Breast epithelium (tissue), 4 donors: ENCODE results near the gene ACIN1. TPM values are rescaled to one million over a fixed set of nuclear protein-coding genes. Genes with fewer than 3 reads are reported as not detected.
"Not testable (repeated sequence)": the region's sequence is repeated elsewhere in the genome, so short reads cannot be mapped to it uniquely, and the experiment has no call there.

Experiments
- DNase-seq, 2 donors: peaks; one replicate each; pipeline ENCODE4 v3.0.0-alpha.2; 2019; ENCODE audit warnings: low spot score in 2 of 2
- H3K27ac ChIP-seq, 2 donors: fragments of 200-600 bp; sonication (generic) in 1 of 2; one replicate each; pipeline ENCODE4 v1.5.1; 2016 to 2019; ENCODE audit warnings: mild to moderate bottlenecking in 1 of 2
- H3K27me3 ChIP-seq, 2 donors: fragments of 200-600 bp; sonication (generic) in 1 of 2; one replicate each; pipeline versions ENCODE4 v1.5.1 to v1.6.0; 2017 to 2019; ENCODE audit warnings: control low read depth in 1 of 2, mild to moderate bottlenecking in 1 of 2
- H3K36me3 ChIP-seq: fragments of 200-600 bp; one replicate; pipeline ENCODE4 v1.5.1; 2019
- H3K4me1 ChIP-seq, 2 donors: fragments of 200-600 bp; sonication (generic); one replicate each; pipeline ENCODE4 v1.5.1; 2016 to 2019; ENCODE audit warnings: control low read depth in 1 of 2
- H3K4me3 ChIP-seq, 3 donors: fragments of 200-600 bp; sonication (generic); 1 replicate in 2 of 3; 2 replicates in 1 of 3; pipeline ENCODE4 v1.5.1; 2016 to 2019; ENCODE audit warnings: mild to moderate bottlenecking in 3 of 3, moderate library complexity in 2 of 3
- H3K9me3 ChIP-seq, 2 donors: fragments of 200-600 bp; sonication (generic) in 1 of 2; one replicate each; pipeline ENCODE4 v1.5.1; 2016 to 2019; ENCODE audit warnings: control low read depth in 1 of 2
- POLR2A ChIP-seq: fragments of 450-650 bp; IDR thresholded peaks from one replicate; pipeline ENCODE4 v1.6.1; 2016; ENCODE audit warnings: antibody characterized with exemption, mild to moderate bottlenecking, moderate library complexity
- POLR2AphosphoS5 ChIP-seq, 3 donors: sonication (generic); formaldehyde crosslinking; IDR thresholded peaks; one replicate each; pipeline ENCODE4 v1.6.1; 2017; ENCODE audit warnings: antibody characterized with exemption in 3 of 3
- intact Hi-C: fragments of 100-400 bp; cut with DNase I; formaldehyde crosslinking; loops from one replicate; pipeline ENCODE4 v1.15.1; 2023; ENCODE audit warnings: low total_unique reads
- total RNA-seq, 3 donors: library from RNA; depleted of rRNA; stranded (reverse); fragments of >200 nt; gene quantifications; one replicate each; pipeline ENCODE4 v1.1.0, GENCODE V29; 2016
- TF ChIP-seq, protein P1 (sequence below), 3 donors: fragments of 450-650 bp; IDR thresholded peaks; one replicate each; pipeline ENCODE4 v1.5.1; 2016 to 2017; ENCODE audit warnings: antibody characterized with exemption in 3 of 3, mild to moderate bottlenecking in 3 of 3, moderate library complexity in 3 of 3

Gene ACIN1
- total RNA-seq, 3 donors from 2014 or later = 106 to 151 (median 145) TPM

DNA sequence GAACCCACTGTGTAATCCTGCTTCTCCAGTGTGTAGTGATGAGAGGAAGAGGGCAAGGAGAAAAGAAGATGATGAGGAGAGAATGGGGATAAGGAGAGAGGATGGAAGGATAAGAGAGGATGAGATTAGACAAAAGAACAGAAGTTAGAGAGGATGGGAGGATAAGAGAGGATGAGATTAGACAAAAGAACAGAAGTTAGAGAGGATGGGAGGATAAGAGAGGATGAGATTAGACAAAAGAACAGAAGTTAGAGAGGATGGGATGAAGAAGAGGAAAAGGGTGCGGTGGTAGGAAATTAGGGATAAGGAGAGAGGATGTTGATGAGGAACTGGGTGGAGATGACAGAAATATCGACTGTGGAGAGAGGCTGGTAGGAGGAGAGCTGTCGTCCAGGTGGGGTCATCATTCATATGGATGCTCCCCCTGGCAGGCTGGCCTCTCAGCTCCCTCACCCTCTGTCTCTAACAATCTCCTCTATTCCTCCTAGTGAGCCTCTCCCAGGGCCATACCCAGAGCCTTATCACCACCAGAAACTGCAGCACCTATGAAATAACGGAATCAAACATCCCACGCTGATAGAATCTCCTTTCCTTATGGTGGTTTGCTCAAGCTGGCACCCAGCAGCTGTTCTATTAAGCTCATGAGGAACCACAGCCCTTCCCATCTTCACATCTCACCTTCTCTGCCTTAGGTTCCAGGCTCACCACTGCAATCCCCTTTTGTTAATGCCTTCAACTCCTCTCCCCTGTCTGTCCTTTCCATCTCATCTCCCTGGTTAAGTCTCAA, 15.8 kb upstream of the ACIN1 start:
- no peak for DNase-seq
- intact Hi-C loops = no loop called here
- Histone ChIP-seq H3K9me3 (no peaks in the 10 kb centered on the region), H3K27me3 (no peaks in the 10 kb centered on the region), H3K4me3 (no peak overlapping the region), H3K36me3 (no peaks in the 10 kb centered on the region), H3K27ac (no peak overlapping the region), H3K4me1 (peaks cover 0 to 3% of the 10 kb centered on the region in 2 donors)
- no peak for TF ChIP-seq POLR2AphosphoS5 (IDR thresholded peaks at IDR 0.05)
- TF ChIP-seq POLR2A = no peak

DNA sequence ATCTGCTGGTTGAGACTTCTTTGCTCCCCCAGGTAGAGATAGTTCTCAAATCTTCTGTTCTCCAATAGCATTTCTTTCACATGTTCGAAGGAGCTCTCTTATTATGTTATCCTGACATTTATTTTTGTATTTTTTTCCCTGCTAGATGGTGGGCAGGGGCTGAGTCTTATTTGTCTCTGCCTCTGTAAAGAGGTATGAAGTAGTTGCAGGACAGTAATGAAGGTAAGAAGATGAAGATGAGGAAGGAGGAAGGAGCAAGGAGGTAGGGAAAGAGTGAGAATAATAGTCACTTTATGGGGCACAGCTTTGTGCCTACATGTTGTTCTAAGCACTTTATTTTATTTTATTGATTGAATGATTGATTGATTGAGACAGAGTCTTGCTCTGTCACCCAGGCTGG, 14.8 kb upstream of the ACIN1 start:
- Histone ChIP-seq H3K4me3 (no peak overlapping the region), H3K9me3 (no peaks in the 10 kb centered on the region), H3K27ac (no peak overlapping the region), H3K36me3 (no peaks in the 10 kb centered on the region), H3K27me3 (no peaks in the 10 kb centered on the region), H3K4me1 (peaks cover 0 to 3% of the 10 kb centered on the region in 2 donors)
- TF ChIP-seq, protein P1, sequence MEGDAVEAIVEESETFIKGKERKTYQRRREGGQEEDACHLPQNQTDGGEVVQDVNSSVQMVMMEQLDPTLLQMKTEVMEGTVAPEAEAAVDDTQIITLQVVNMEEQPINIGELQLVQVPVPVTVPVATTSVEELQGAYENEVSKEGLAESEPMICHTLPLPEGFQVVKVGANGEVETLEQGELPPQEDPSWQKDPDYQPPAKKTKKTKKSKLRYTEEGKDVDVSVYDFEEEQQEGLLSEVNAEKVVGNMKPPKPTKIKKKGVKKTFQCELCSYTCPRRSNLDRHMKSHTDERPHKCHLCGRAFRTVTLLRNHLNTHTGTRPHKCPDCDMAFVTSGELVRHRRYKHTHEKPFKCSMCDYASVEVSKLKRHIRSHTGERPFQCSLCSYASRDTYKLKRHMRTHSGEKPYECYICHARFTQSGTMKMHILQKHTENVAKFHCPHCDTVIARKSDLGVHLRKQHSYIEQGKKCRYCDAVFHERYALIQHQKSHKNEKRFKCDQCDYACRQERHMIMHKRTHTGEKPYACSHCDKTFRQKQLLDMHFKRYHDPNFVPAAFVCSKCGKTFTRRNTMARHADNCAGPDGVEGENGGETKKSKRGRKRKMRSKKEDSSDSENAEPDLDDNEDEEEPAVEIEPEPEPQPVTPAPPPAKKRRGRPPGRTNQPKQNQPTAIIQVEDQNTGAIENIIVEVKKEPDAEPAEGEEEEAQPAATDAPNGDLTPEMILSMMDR (IDR thresholded peaks at IDR 0.05) = no peak
- no peak for TF ChIP-seq POLR2A
- TF ChIP-seq POLR2AphosphoS5 (IDR thresholded peaks at IDR 0.05) = no peak
- no peak for DNase-seq
- intact Hi-C loops = no loop called here

DNA sequence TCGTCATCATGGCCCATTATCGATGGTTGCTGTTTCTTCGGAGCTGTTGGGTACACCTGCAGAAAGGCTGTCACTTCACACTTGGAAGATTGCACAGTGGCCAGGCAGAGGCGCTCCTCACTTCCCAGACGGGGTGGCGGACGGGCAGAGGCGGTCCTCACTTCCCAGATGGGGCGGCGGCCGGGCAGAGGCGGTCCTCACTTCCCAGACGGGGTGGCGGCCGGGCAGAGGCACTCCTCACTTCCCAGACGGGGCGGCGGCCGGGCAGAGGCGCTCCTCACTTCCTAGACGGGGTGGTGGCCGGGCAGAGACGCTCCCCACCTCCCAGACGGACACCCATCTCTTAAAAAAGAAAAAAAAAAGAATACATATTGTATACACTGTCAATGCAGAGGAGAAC, 13.2 kb upstream of the ACIN1 start:
- H3K9me3 ChIP-seq, intact Hi-C loops, H3K4me3 ChIP-seq, H3K27me3 ChIP-seq, H3K36me3 ChIP-seq, H3K27ac ChIP-seq, DNase-seq, H3K4me1 ChIP-seq: not testable (repeated sequence)

DNA sequence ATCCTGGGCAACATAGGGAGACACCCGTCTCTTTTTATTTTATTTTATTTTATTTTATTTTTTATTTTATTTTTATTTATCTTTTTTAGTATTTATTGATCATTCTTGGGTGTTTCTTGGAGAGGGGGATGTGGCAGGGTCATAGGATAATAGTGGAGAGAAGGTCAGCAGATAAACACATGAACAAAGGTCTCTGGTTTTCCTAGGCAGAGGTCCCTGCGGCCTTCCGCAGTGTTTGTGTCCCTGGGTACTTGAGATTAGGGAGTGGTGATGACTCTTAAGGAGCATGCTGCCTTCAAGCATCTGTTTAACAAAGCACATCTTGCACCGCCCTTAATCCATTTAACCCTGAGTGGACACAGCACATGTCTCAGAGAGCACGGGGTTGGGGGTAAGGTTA, 12.7 kb upstream of the ACIN1 start:
- DNase-seq, H3K4me3 ChIP-seq, H3K4me1 ChIP-seq, H3K9me3 ChIP-seq, H3K27ac ChIP-seq, H3K27me3 ChIP-seq, H3K36me3 ChIP-seq, intact Hi-C loops: not testable (repeated sequence)

DNA sequence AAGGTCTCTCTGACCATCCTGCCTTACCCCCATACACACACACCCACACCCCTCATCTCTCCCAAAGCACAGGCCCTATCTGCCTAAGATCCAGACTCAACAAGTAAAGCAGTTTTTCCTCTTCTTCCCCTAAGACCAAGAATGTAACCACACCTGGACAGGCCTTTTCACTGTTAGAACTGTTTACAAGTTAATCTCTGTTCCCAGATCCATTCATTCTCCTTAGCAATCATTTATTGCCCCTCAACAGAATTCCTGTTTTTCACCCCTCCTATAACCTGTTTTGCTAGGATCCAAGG, 11.8 kb upstream of the ACIN1 start:
- Histone ChIP-seq H3K27ac (no peak overlapping the region), H3K4me3 (no peak overlapping the region), H3K27me3 (no peaks in the 10 kb centered on the region), H3K9me3 (no peaks in the 10 kb centered on the region), H3K4me1 (no peaks in the 10 kb centered on the region), H3K36me3 (no peaks in the 10 kb centered on the region)
- intact Hi-C loops = no loop called here
- TF ChIP-seq POLR2A = no peak
- TF ChIP-seq POLR2AphosphoS5 (IDR thresholded peaks at IDR 0.05) = no peak
- TF ChIP-seq, protein P1 (IDR thresholded peaks at IDR 0.05) = no peak
- DNase-seq = no peak

DNA sequence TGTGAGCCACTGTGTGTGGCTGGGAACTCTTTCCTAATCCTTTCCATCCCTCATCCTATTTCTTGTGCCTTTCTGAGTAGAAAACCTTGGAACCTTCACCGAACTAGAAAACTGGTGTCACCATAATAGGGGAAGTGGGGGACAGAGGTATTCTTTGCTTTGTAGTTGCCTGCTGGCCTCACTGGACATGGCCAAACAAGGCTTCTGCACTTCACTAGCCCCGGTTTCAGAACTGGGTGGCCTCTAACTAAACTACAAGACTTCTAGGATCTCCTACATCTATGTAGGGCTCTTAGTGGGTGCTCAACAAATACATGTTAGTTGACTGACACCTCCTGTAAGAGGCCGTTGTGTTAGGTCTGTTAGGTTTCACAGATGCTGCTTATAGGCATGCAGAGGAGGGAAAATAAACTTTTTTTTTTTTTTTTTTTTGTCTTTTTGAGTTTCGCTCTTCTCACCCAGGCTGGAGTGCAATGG, 10.4 kb upstream of the ACIN1 start:
- TF ChIP-seq POLR2AphosphoS5 (IDR thresholded peaks at IDR 0.05) (no peak), POLR2A (no peak)
- TF ChIP-seq, protein P1 (IDR thresholded peaks at IDR 0.05) = no peak
- DNase-seq = no peak
- intact Hi-C loops = no loop called here
- H3K9me3 ChIP-seq = no peaks in the 10 kb centered on the region
- no peak overlapping the region for H3K27ac ChIP-seq
- no peaks in the 10 kb centered on the region for H3K27me3 ChIP-seq
- H3K4me3 ChIP-seq = no peak overlapping the region
- no peaks in the 10 kb centered on the region for H3K36me3 ChIP-seq
- no peaks in the 10 kb centered on the region for H3K4me1 ChIP-seq
